BJ (cell line): ENCODE measurements around the gene CCM2. TPM values are rescaled to one million over a fixed set of nuclear protein-coding genes. Genes with fewer than 3 reads are reported as not detected.

ENCODE experiments used
- CTCF ChIA-PET: fragments of 350-600 bp; formaldehyde crosslinking; extraction: SDS; loops from one replicate; lab custom pipeline; 2021; ENCODE audit warnings: antibody characterized with exemption, inconsistent platforms; lab: Yijun Ruan, JAX
- POLR2A ChIA-PET: fragments of 300-600 bp; sonication (Branson Sonifier 250); formaldehyde crosslinking; extraction: SDS; loops from one replicate; lab custom pipeline; 2021; ENCODE audit warnings: antibody characterized with exemption; lab: Charles Lee
- DNase-seq: peaks from one replicate; pipeline ENCODE4 v3.0.0-alpha.2; 2011; ENCODE audit warnings: low read depth
- H3K27me3 ChIP-seq: 2 replicates; pipeline ENCODE4 v1.6.0; 2011; ENCODE audit warnings: low read length; ENCODE audit not compliant: control insufficient read depth, insufficient read depth
- H3K36me3 ChIP-seq: 2 replicates; pipeline ENCODE4 v1.5.1; 2011; ENCODE audit warnings: low read length; ENCODE audit not compliant: control insufficient read depth, insufficient read depth
- H3K4me3 ChIP-seq: 2 replicates; pipeline ENCODE4 v1.5.1; 2011; ENCODE audit warnings: low read depth, mild to moderate bottlenecking, control low read depth, low read length
- polyA plus RNA-seq: library from polyadenylated mRNA; depleted of rRNA; stranded (reverse); fragments of >200 nt; gene quantifications from 2 replicates; pipeline ENCODE4 v1.2.3, GENCODE V29; 2011
- TF ChIP-seq, protein P1 (sequence below): IDR thresholded peaks from 2 replicates; pipeline ENCODE4 v1.5.1; 2011; ENCODE audit warnings: low read depth, mild to moderate bottlenecking, control low read depth, inconsistent platforms, low read length, moderate library complexity; ENCODE audit not compliant: insufficient read depth

The CCM2 gene
- polyA plus RNA-seq, 1 experiment = 48.2 TPM

DNA sequence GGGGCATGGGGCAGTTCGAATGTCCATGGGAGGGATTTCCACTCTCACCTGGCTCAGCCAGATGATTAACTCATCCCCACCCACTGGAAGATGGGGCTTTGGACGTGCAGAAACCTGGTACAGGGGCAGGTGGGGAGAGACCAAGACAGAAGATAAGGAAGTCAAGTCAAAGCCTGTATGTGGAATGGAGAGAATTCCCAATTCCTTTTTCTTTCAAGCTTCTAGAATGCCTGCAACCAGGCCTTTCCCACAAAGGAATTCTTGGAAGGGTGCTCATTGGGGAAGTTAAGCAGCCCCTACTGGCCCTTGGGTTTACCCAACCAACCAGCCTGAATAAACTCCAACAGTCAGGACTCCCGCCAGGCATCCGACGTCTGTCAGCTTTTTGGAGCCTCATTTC is 39.1 kb downstream of the CCM2 start:
- no peaks in the 10 kb centered on the region for H3K27me3 ChIP-seq
- H3K4me3 ChIP-seq = no peak overlapping the region
- TF ChIP-seq, protein P1, sequence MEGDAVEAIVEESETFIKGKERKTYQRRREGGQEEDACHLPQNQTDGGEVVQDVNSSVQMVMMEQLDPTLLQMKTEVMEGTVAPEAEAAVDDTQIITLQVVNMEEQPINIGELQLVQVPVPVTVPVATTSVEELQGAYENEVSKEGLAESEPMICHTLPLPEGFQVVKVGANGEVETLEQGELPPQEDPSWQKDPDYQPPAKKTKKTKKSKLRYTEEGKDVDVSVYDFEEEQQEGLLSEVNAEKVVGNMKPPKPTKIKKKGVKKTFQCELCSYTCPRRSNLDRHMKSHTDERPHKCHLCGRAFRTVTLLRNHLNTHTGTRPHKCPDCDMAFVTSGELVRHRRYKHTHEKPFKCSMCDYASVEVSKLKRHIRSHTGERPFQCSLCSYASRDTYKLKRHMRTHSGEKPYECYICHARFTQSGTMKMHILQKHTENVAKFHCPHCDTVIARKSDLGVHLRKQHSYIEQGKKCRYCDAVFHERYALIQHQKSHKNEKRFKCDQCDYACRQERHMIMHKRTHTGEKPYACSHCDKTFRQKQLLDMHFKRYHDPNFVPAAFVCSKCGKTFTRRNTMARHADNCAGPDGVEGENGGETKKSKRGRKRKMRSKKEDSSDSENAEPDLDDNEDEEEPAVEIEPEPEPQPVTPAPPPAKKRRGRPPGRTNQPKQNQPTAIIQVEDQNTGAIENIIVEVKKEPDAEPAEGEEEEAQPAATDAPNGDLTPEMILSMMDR = no peak
- no peak for DNase-seq
- ChIA-PET POLR2A (no interaction called here), CTCF (interaction anchor here (0.5 kb wide), 1 partner anchor 628 kb away, joined by 3 read pairs; no protein-coding TSS in a partner anchor)
- H3K36me3 ChIP-seq = peaks cover 2% of the 10 kb centered on the region

- H3K36me3 ChIP-seq = peaks cover 2% of the 10 kb centered on the region
- POLR2A ChIA-PET = no interaction called here
- CTCF ChIA-PET = no interaction called here
Measured at GRCh38 chr7:45044338-45044737, 44.3 kb downstream of the CCM2 start.

DNA sequence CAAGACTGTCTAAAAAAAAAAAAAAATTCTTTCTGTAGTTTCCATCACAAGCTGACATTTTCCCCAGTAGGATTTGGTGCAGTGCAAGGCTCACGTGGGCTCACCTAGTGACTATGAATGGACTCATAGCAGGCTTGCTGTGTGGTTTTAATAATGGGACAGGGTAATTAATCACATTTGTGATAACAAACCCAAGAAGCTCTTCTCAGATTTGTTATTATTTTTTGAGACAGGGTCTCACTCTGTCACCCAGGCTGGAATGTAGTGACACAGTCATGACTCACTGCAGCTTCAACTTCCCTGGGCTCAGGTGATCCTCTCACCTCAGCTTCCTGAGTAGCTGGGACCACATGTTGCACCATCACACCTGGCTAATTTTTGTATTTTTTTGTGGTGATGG is 48.7 kb downstream of the CCM2 start:
- ChIA-PET POLR2A (no interaction called here), CTCF (interaction anchor here (1.5 kb wide), 1 partner anchor 13 kb away, joined by 3 read pairs; no protein-coding TSS in a partner anchor)

More at GRCh38 chr7:45044338-45044737, 44.3 kb downstream of the CCM2 start:
- no peak for DNase-seq
- TF ChIP-seq, protein P1 = no peak
- no peaks in the 10 kb centered on the region for H3K27me3 ChIP-seq
- H3K4me3 ChIP-seq = no peak overlapping the region

GRCh38 chr7:45050198-45050597 is 50.2 kb downstream of the CCM2 start:
- DNase-seq = no peak
- POLR2A ChIA-PET = no interaction called here
- Histone ChIP-seq H3K4me3 (no peak overlapping the region), H3K27me3 (no peaks in the 10 kb centered on the region), H3K36me3 (no peaks in the 10 kb centered on the region; the same call in 1 of the 2 replicates)
- CTCF ChIA-PET = interaction anchor here (1.0 to 1.5 kb wide), 2 partner anchors 13 to 15 kb away, joined by 3 to 4 read pairs; no protein-coding TSS in a partner anchor
- TF ChIP-seq, protein P1 = no peak

More for the DNA sequence above, 48.7 kb downstream of the CCM2 start:
- TF ChIP-seq, protein P1 = no peak
- DNase-seq = no peak
- H3K4me3 ChIP-seq = no peak overlapping the region
- no peaks in the 10 kb centered on the region for H3K27me3 ChIP-seq
- H3K36me3 ChIP-seq = no peaks in the 10 kb centered on the region; the same call in 1 of the 2 replicates

DNA sequence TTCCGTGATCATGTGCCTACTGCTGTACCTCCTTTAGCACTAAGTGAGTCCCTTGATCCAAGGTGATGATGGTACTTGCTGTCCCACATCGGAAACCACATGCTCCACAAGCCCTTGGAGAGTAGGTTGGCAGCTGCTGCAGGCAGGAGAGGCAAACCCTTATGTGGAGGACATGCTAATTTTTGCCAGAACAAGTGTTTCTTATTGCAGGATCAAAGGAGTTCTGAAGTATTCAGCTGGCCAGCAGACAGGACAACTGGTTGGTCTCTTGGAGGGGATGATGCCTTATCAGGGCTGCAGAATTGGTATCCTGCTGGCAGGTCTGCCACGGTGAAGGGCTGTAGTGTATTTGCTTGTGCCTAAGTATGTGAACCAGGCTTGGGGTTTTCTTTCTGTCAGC is 52.0 kb downstream of the CCM2 start:
- ChIA-PET POLR2A (no interaction called here), CTCF (no interaction called here)
- TF ChIP-seq, protein P1 = no peak
- H3K36me3 ChIP-seq = no peaks in the 10 kb centered on the region; the same call in 1 of the 2 replicates
- no peak for DNase-seq
- no peaks in the 10 kb centered on the region for H3K27me3 ChIP-seq
- no peak overlapping the region for H3K4me3 ChIP-seq
